ENCODE measurements around the gene PDE4D.

PDE4D gene

GRCh38 chr5:59838989-59839388 is 54.5 kb downstream of the PDE4D start:
- peak; percentile 43 for DNase-seq (ENCODE audit: low read depth)

GRCh38 chr5:59838067-59838466 is 55.5 kb downstream of the PDE4D start:
- DNase-seq (ENCODE audit: low read depth): no peak

DNA sequence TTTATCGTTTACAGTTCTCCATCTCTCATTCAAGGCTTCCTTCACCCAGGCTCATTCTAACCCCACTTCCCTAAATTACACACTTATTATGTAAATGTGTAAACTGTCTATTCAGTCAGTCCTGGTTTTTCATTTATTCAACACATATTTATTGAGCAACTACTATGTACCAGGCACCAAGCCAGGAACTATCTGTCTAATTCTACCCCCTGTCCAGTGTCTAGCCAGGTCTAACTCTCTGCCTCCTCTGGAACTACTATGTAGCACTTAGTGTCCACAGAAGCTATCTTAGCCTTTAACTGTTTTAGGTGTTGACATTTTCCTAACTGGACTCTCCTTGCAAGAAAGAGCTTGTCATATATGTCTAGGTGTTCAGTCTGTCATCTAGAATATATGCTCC is 56.5 kb downstream of the PDE4D start:
- peak; percentile 76 for DNase-seq (ENCODE audit: low read depth)

DNA sequence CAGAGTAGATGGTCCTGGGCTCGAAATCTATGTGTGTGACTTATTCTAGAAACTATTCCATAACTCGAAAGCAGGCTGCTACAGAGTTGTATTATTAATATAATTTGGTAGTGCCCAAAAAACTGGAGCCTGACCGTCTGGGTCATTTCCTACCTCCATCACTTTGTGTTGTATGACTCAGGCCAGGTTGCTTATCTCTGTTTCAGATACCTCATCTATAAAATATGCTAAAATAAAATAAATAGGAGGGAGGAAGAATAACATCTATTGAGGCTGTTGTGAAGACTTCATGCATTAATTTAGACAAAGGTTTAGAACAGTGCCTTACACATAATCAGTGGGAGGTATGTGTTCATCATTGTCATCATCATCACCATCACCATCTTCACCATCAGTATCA is 57.7 kb downstream of the PDE4D start:
- peak; percentile 36 for DNase-seq (ENCODE audit: low read depth)

GRCh38 chr5:59833448-59833847 is 60.1 kb downstream of the PDE4D start:
- DNase-seq (ENCODE audit: low read depth): peak; percentile 52

- no peak for DNase-seq (ENCODE audit: low read depth)
These were observed 60.8 kb downstream of the PDE4D start for GRCh38 chr5:59832577-59833301.

DNA sequence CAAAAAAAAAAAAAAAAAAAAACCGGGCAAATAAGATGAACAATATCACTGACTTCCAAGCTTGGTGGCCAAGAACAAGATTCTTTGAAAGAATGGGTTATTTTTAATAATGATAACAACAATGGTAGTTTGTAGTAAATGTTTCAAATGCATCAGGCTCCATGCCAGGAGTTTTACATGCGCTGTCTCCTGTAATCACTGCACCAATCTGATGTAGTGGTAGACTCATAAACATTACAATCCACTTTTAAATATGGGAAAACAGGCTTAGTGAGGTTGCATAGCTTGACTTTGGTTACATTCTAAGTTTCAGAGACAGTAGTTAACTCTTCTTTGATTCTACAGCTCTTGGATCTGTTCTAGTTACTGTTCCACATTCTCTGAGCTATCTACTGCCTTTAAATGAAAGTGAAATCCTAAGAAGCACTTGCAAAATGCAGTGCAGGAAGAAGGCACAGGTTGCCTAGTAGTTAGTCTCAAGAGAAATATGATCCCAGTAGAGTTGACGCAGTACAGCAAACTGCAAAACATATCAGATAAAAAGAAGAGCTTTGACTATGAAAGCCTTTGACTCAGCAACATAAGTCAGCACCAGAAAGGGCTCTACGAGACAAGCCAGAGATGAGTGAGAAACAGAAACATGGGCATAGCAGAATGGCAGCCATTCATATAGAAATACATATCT is 62.1 kb downstream of the PDE4D start:
- peak; percentile 94 for DNase-seq (ENCODE audit: low read depth)

- peak; percentile 45 for DNase-seq (ENCODE audit: low read depth)
These were observed 62.9 kb downstream of the PDE4D start for GRCh38 chr5:59830536-59831200.

DNA sequence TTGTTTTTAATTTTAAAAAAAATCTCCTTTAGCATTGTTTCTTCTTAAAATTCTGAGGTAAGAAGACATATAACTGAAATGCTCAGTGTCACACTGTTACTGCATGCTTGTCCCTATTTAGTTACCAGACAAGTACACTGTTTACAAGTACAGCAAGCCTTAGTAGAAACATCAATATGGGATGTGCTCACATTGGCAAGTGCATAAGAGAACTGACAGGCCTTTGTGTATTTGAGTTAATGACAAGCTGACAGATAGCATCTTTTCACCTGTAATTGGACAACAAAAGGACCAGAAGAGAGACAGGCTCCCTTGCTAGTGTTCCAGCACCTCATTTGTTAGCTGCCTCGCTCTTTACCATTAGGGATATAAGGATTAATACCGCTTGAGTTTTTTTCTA is 63.6 kb downstream of the PDE4D start:
- no peak for DNase-seq (ENCODE audit: low read depth)

DNA sequence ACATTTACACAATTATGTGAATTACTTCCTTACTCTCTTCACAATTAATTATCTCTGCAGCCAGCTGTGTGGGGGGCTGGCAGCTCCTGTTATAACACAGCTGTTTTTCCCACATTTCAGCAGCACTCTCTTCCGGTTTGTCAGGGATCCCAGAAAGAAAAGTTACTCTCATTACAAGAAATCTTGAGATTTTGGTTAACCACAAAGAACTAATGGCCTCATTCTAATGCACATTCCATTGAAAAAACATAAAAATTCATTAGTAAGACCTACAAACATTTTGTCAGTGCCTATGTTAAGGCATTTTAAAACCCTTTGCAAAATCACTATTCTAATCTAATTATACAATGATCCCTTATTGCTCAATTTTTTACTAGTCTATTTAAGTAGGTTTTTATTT is 64.1 kb downstream of the PDE4D start:
- DNase-seq (ENCODE audit: low read depth): peak; percentile 86

- no peak for DNase-seq (ENCODE audit: low read depth)
These were observed 64.9 kb downstream of the PDE4D start for GRCh38 chr5:59828623-59829022.

GRCh38 chr5:59826996-59827395 is 66.5 kb downstream of the PDE4D start:
- no peak for DNase-seq (ENCODE audit: low read depth)

DNA sequence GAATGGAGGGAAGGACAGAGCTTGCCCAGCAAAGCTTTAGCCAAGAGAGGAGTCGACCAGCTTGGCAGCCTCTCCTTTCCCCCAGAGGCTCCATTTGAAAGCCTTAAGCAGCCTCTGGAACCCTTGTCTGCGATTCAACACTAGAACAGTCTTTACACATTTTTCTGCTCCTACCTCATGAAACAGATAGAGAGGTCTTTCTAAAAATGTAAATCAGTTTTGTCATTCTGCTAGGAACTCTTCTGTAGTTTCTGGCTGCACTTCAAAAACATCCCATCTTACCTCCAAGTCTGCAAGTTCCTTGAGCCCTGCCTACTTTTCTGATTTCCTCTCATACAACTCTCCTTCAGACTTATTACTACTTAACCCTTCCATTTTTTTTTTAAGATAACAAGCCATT is 70.1 kb downstream of the PDE4D start:
- DNase-seq (ENCODE audit: low read depth): no peak

- DNase-seq (ENCODE audit: low read depth): peak; percentile 86
These were observed 73.7 kb downstream of the PDE4D start for GRCh38 chr5:59819806-59820205.

- no peak for DNase-seq (ENCODE audit: low read depth)
These were observed 76.0 kb downstream of the PDE4D start for GRCh38 chr5:59817536-59817935.

DNA sequence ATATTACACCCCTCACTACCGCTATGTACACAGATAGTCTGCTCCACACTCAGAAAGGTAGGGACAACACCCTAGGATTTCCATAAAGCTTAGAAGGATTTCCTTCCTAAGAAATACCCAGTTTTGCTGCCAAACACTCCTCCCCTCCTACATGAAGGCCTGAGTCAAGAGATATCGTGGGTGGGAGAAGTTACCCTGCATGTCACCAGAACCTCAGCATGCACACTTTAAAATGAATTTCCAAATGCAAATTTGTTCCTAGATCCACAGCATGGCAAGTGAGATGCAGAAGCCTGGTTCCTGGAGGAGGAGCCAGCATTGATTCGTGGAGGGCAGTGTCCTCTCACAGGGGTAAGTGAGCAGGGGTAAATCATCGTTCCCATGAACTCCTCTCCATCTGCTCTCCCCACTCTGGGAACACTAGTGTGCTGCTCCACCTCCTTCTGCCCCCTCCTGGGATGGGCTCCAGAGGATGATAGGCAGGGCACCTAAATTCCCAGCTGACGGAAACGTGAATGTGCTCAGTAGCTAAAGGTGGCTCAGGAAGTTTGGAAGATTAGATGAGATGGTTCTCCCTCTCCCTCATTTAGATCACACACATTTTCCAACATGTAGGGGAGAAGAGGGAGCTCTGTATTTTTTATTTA is 76.7 kb downstream of the PDE4D start:
- DNase-seq (ENCODE audit: low read depth): no peak

DNA sequence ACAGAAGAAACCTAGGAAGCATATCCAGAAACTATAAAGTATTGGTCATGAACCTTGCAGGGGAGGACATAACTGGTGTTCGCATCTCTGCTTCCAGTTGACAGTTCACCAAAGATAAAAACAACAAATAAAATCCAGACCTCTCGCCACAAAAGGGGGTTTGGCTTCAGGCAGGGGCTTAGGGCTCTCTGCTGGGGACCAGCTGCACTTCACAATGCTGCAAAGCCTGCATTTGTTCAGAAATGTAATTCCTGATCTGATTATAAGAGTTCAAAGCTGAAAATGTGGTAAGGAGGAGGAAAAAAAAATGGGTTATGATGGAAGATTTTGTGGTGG is 79.0 kb downstream of the PDE4D start:
- DNase-seq (ENCODE audit: low read depth): no peak

GRCh38 chr5:59813761-59814536 is 79.6 kb downstream of the PDE4D start:
- peak; percentile 79 for DNase-seq (ENCODE audit: low read depth)

DNA sequence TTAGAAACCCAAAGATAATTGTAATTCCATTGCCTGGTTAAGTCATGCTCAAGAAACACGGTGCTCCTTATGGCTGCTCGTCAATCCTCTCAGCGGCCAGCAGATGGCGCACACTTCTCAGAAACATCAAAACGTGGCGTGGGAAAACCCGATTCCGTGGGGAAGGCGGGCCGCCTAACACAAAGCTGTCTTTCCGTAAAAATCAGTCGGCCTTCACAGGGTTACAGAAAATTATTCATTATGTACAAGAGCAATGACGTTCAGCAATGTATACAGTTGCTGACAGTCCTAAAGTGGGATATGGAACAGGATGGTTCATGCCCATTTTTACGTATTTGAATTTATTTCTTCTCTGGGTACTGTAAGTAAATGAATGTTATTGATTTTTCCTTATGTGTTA is 83.5 kb downstream of the PDE4D start:
- DNase-seq (ENCODE audit: low read depth): peak; percentile 81

- DNase-seq (ENCODE audit: low read depth): no peak
These were observed 85.7 kb downstream of the PDE4D start for GRCh38 chr5:59807806-59808205.

DNA sequence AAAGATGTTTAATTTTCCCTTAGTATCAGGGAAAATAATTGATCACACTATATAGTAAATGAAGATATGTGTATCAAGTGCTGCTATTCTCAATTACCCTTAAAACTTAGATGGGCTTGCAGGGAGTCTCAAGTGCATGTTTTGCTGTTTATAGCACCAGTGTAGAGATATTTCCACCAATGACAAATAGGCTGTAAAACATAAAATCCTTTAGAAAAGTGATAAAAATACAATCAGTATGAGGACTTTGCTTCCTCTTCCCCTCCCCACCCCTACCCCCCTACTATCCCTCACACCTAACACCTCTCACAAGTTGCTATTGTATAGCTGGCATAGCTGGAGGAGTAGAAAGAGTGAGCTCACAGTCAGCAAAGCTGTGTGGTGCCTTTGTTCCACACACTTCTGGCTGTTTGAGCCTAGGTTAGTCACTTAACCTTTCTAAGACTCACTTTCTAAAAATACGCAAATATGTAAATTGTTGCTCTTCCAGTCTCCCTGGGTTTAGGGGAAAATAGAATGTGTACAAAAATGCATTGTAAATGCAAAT is 93.1 kb downstream of the PDE4D start:
- DNase-seq (ENCODE audit: low read depth): no peak

Data from iris pigment epithelial cell (primary cell).